PFSK-1 (cell line): ENCODE data around the gene EIF4A3.

Source experiments
- FOXP2 ChIP-seq: optimal IDR thresholded peaks from 2 replicates; pipeline ENCODE3; 2011; ENCODE audit warnings: borderline replicate concordance, control low read depth, inconsistent platforms; ENCODE audit not compliant: insufficient read depth; ENCODE audit errors: extremely low read length, extremely low read depth
- POLR2AphosphoS5 ChIP-seq: IDR thresholded peaks from 2 replicates; pipeline ENCODE4 v1.6.1; 2012; ENCODE audit warnings: low read depth, mild to moderate bottlenecking, control low read depth, low read length, moderate library complexity
- REST ChIP-seq, 2 experiments: IDR thresholded peaks; 2 replicates each; pipeline versions ENCODE4 v1.6.1 to v1.8.0; 2011 to 2012; ENCODE audit warnings: low read depth in 2 of 2, low read length in 2 of 2, control low read depth in 1 of 2, inconsistent platforms in 1 of 2, mild to moderate bottlenecking in 1 of 2, moderate library complexity in 1 of 2; ENCODE audit not compliant: insufficient read depth in 1 of 2
- SIN3A ChIP-seq: IDR thresholded peaks from 2 replicates; pipeline ENCODE4 v1.6.1; 2012; ENCODE audit warnings: mild to moderate bottlenecking, low read length, moderate library complexity, borderline replicate concordance; ENCODE audit not compliant: insufficient read depth
- TAF1 ChIP-seq: IDR thresholded peaks from 2 replicates; pipeline ENCODE4 v1.6.1; 2012; ENCODE audit warnings: low read length, control low read depth, borderline replicate concordance; ENCODE audit not compliant: insufficient read depth

Gene EIF4A3

DNA sequence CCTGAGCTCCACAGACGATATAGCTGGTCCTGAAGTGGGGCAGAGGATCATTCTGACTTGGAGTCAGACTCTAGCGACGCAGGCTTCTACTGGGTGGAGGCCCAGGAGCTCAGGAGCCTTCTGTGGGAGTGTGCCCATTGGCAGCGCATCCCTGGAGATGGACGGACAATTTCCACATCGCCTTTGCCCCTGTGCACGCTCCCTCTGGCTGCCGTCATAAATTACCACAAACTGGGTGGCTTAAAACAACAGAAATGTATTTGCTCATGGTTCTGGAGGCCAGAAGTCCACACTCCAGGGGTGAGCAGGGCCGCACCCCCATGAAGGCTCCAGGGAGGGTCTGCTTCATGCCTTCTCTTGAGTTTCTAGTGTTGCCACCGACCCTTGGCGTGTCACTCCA is 29.8 kb upstream of the EIF4A3 start:
- TF ChIP-seq REST (IDR thresholded peaks at IDR 0.05; ENCODE audit: insufficient read depth in 1 of 2, low read depth in 2 of 2, low read length in 2 of 2) (no peak), POLR2AphosphoS5 (no peak), FOXP2 (no peak), TAF1 (no peak), SIN3A (no peak)

- TF ChIP-seq REST (IDR thresholded peaks at IDR 0.05; ENCODE audit: insufficient read depth in 1 of 2, low read depth in 2 of 2, low read length in 2 of 2) = no peak
- TF ChIP-seq FOXP2 = no peak
- no peak for TF ChIP-seq SIN3A
- TF ChIP-seq TAF1 = no peak
- no peak for TF ChIP-seq POLR2AphosphoS5
Measured at GRCh38 chr17:80173916-80174315, 27.0 kb upstream of the EIF4A3 start.

GRCh38 chr17:80173126-80173525 is 26.2 kb upstream of the EIF4A3 start:
- TF ChIP-seq TAF1 = no peak
- no peak for TF ChIP-seq REST (IDR thresholded peaks at IDR 0.05; ENCODE audit: insufficient read depth in 1 of 2, low read depth in 2 of 2, low read length in 2 of 2)
- no peak for TF ChIP-seq SIN3A
- TF ChIP-seq FOXP2 = no peak
- TF ChIP-seq POLR2AphosphoS5 = no peak

- TF ChIP-seq POLR2AphosphoS5 (no peak), TAF1 (no peak), REST (IDR thresholded peaks at IDR 0.05; ENCODE audit: insufficient read depth in 1 of 2, low read depth in 2 of 2, low read length in 2 of 2) (no peak), SIN3A (no peak), FOXP2 (no peak)
Measured at GRCh38 chr17:80171681-80172080, 24.8 kb upstream of the EIF4A3 start.
